SIG-M5 (cell line): ENCODE data around the gene ACD.

ENCODE experiments used
- DNase-seq: peaks from one replicate; lab custom pipeline; 2025; lab: John Stamatoyannopoulos, UW

ACD gene

GRCh38 chr16:67661886-67662652 lies 2.0 kb upstream of the ACD start:
- DNase-seq = no peak

GRCh38 chr16:67661101-67661761 lies 1.2 kb upstream of the ACD start:
- DNase-seq = no peak

GRCh38 chr16:67660564-67661028 lies 536 bp upstream of the ACD start, which contains the start of gene PARD6A:
Gene PARD6A (plus strand): TSS chr16:67660960. CDS start chr16:67661039, 79 bp downstream.
- DNase-seq = peak; percentile 83

GRCh38 chr16:67658849-67659674 lies 998 bp downstream of the ACD start:
- no peak for DNase-seq

GRCh38 chr16:67657751-67658518 lies 2.1 kb downstream of the ACD start:
- DNase-seq = no peak

- DNase-seq = no peak
Observed at GRCh38 chr16:67657017-67657608, 2.9 kb downstream of the ACD start.

- no peak for DNase-seq
Observed at GRCh38 chr16:67656344-67657016, 3.6 kb downstream of the ACD start.

- DNase-seq = no peak
Observed at GRCh38 chr16:67655363-67655762, 4.7 kb downstream of the ACD start.

- no peak for DNase-seq
Observed at GRCh38 chr16:67654403-67654911, 5.6 kb downstream of the ACD start.

- DNase-seq = no peak
Observed at GRCh38 chr16:67653789-67654402, 6.2 kb downstream of the ACD start.

- no peak for DNase-seq
Observed at GRCh38 chr16:67653128-67653788, 6.8 kb downstream of the ACD start.

- no peak for DNase-seq
Observed at GRCh38 chr16:67652578-67653127, 7.4 kb downstream of the ACD start.

GRCh38 chr16:67651847-67652246 lies 8.2 kb downstream of the ACD start:
- DNase-seq = no peak

- no peak for DNase-seq
Observed at GRCh38 chr16:67651039-67651438, 9.0 kb downstream of the ACD start.

GRCh38 chr16:67650023-67650422 lies 10.0 kb downstream of the ACD start:
- no peak for DNase-seq

GRCh38 chr16:67649494-67649931 lies 10.5 kb downstream of the ACD start:
- no peak for DNase-seq

GRCh38 chr16:67648764-67649407 lies 11.2 kb downstream of the ACD start:
- DNase-seq = no peak

- no peak for DNase-seq
Observed at GRCh38 chr16:67648088-67648763, 11.8 kb downstream of the ACD start.
